ENCODE measurements around the gene CDC14B.
A peak's percentile ranks its signal among the peaks of the same experiment; 100 is the strongest.
"Not testable (repeated sequence)": the region's sequence is repeated elsewhere in the genome, so short reads cannot be mapped to it uniquely, and the experiment has no call there.

CDC14B gene

GRCh38 chr9:96587338-96588315 lies 32.0 kb downstream of the CDC14B start:
- no peak for DNase-seq

DNA sequence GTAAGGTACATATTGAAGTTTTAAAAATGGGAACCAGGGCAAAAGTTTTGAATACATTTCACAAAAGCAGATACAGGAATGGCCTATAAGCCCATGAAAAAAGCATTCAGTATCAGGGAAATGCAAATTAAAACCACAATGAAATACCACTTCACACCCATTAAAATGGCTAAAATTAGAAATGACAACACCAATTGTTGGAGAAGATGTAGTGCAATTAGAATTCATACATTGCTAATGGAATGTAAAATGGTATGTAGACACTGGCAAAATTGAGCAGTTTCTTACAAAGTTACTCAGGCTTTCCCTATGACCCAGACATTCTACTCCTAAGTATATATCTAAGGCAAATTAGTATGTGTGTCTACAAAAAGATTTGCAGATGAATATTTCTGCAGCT lies 34.2 kb downstream of the CDC14B start:
- no peak for DNase-seq

GRCh38 chr9:96582199-96582598 lies 37.4 kb downstream of the CDC14B start:
- DNase-seq: not testable (repeated sequence)

DNA sequence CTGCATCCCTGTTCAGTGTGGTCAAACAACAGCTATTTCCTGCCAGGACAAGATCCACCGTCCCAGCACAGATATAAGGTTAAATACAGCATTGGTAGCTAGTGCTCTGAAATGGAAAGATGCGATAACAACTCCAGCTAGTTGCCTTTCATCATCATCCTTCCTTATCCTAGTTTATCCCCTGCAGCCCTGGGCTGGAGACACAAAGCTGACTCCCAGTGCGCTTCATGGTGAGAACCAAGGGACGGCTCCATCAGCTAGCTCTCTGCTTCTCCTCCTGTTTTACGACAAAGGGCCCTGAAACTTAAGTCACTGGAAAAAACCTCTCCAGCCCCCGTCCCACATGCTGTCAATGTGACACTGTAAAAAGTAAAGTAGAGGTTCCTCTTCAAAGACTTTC lies 37.9 kb downstream of the CDC14B start:
- no peak for DNase-seq

GRCh38 chr9:96581301-96581700 lies 38.3 kb downstream of the CDC14B start:
- no peak for DNase-seq

DNA sequence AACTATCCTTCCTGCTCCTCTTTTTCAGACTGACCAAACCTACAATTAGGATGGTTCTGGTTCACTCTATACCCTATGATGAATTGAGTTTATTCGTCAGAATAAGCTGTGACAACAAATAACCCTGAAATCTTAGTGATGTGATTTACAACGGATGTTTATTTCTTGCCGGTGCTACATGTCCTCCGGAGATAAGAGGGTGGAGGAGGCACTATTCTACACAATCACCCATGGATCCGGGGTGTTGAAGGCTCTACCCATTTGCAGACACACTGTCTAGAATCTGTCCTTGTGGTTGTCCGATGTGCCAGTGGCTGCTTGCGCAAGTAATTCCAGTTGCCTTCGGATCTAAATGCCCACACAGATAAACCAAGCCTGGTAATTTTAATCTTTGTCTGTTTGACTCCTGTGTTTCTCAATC lies 44.7 kb downstream of the CDC14B start:
- no peak for DNase-seq

- DNase-seq: no peak
Observed at GRCh38 chr9:96574455-96574854, 45.2 kb downstream of the CDC14B start.

- peak in 2 of 58 donors; percentile 55 to 66 for DNase-seq
Observed at GRCh38 chr9:96567203-96567700, 52.4 kb downstream of the CDC14B start.

- peak in 55 of 58 donors; percentile 14 to 85 (median 72) for DNase-seq
Observed at GRCh38 chr9:96566498-96567202, 53.0 kb downstream of the CDC14B start.

GRCh38 chr9:96565671-96566497 lies 53.8 kb downstream of the CDC14B start:
- DNase-seq: no peak

- DNase-seq: no peak
Observed at GRCh38 chr9:96564217-96564616, 55.4 kb downstream of the CDC14B start.

DNA sequence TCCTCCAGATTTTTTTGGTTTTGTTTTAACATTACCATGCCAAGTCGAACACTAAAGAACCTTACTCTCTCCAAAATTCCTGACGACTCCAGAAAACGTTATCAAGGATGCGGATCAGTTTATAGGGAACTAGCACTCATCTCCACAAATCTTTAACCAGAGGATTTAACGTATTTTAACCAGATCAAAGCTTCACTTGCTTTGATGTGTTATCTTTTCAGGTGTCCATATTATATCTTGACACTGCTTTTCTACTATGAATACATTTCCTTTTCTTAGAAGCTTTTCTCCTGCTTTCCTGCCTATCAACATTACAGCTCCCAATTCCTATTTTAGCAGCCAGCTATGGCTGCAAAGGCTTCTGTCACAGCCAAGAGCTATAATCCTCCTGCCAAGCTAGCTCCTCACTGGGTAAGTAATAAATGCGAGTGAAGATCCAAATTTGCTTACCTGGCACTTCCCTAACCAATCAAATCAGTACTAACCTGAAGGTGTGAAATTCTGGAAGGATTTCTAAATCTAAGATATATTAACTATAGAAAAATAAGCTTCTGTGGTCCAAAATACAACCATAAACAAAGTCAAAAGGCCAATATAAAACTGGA lies 60.2 kb downstream of the CDC14B start:
- peak in 6 of 58 donors; percentile 3 to 31 (median 19) for DNase-seq

DNA sequence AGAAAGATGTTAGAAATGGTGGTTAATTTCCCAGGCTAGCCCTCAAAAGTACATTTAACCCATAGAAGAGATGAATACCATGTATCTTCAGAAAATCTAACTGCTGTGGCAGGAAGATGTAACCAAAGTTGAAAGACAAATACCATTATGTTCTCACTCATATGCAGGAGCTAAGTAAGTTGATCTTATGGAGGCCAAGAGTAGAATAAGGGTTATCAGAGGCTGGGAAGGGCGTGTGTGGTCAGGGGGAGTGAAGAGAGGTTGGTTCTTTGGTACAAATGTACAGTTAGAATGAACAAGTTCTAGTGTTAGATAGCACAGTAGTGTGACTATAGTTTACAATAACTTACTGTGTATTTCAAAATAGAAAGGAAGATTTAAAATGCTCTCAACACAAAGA lies 61.7 kb downstream of the CDC14B start:
- DNase-seq: no peak

GRCh38 chr9:96556701-96557461 lies 62.8 kb downstream of the CDC14B start:
- peak in 36 of 58 donors; percentile 3 to 67 (median 36) for DNase-seq

GRCh38 chr9:96555567-96556386 lies 63.9 kb downstream of the CDC14B start:
- DNase-seq: peak in 2 of 58 donors; percentile 7 to 12

GRCh38 chr9:96554801-96555566 lies 64.7 kb downstream of the CDC14B start:
- no peak for DNase-seq

- no peak for DNase-seq
Observed at GRCh38 chr9:96554326-96554725, 65.3 kb downstream of the CDC14B start.

GRCh38 chr9:96553070-96553469 lies 66.6 kb downstream of the CDC14B start:
- DNase-seq: no peak
